ENCODE measurements around the gene NECAP2. TPM values are rescaled to one million over a fixed set of nuclear protein-coding genes. Genes with fewer than 3 reads are reported as not detected.
A peak's percentile ranks its signal among the peaks of the same experiment; 100 is the strongest.
"Not testable (repeated sequence)": the region's sequence is repeated elsewhere in the genome, so short reads cannot be mapped to it uniquely, and the experiment has no call there.

NECAP2 gene
- total and polyA plus RNA-seq, 5 donors from 2014 or later: 147 to 323 (median 300) TPM

DNA sequence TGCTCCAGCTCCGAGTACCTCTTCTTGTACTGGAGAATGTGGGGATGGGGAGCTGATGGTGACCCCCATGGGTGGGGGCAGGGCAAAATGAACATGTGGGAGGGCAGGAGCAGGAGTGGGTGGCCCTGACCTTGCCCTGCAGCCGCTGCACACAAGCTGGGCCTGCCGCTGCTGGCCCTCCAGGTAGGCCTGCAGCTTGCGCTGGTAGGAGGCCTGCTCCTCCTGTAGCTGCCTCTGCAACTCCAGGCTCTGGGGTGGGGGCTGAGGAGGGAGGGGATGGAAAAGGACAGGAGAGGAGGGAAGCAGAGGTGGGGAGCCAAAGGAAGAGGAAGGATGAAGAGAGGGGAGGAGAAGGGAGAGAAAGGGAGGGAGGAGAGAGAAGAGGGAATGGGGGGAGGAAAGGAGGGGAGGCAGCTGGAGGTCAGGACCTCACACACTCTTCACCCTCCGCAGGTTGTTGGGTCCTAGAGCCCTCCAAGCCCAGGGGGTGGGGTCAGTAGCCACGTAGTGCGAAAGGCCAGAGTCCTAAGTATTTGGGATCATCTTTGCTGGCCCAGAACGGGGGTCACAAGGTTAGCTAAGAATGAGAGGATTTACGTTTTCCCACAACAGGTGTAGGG, 50.6 kb downstream of the NECAP2 start:
- H3K27me3 Mint-ChIP-seq: no peaks in the 10 kb centered on the region
- H3K9me3 Mint-ChIP-seq: no peaks in the 10 kb centered on the region
- no peak for ATAC-seq (ENCODE audit: low read depth in 2 of 2)
- H3K36me3 Mint-ChIP-seq: no peaks in the 10 kb centered on the region
- H3K4me3 ChIP-seq (ENCODE audit: low read depth, low read length): no peak overlapping the region
- DNase-seq: no peak
- no peaks in the 10 kb centered on the region for H3K9me3 ChIP-seq (ENCODE audit: control insufficient read depth in 2 of 2, low read length in 2 of 2)
- no peaks in the 10 kb centered on the region for H3K4me1 ChIP-seq (ENCODE audit: control insufficient read depth, insufficient read depth, low read length, poor library complexity, severe bottlenecking)
- H3K4me1 Mint-ChIP-seq: peaks cover 0 to 10% (median 3%) of the 10 kb centered on the region in 4 donors
- no peaks in the 10 kb centered on the region for H3K36me3 ChIP-seq (ENCODE audit: control insufficient read depth, insufficient read depth, low read length)
- no peak overlapping the region for H3K4me3 Mint-ChIP-seq
- no peak overlapping the region for H3K27ac Mint-ChIP-seq
- no peaks in the 10 kb centered on the region for H3K27me3 ChIP-seq (ENCODE audit: control insufficient read depth, insufficient read depth, low read length)
- no peak overlapping the region for H3K27ac ChIP-seq (ENCODE audit: insufficient read depth, low read length, poor library complexity, severe bottlenecking)

DNA sequence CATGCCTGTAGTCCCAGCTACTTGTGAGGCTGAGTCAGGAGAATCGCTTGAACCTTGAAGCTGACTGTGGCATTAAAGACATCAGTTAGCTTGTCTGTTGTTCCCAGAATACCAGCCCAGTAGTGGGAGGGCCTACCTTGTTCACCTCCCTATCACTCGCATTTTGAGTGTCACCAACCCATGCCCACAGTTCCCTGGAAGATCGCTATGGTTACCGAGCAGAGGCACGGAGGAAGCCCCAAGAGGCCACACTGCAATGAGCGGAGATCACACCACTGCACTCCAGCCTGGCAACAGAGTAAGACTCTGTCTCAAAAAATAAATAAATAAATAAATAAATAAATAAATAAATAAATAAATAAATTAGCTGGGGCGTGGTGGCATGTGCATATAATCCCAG, 52.4 kb downstream of the NECAP2 start:
- not testable (repeated sequence) for H3K27me3 Mint-ChIP-seq; H3K36me3 ChIP-seq (ENCODE audit: control insufficient read depth, insufficient read depth, low read length); H3K27ac ChIP-seq (ENCODE audit: insufficient read depth, low read length, poor library complexity, severe bottlenecking); H3K9me3 ChIP-seq (ENCODE audit: control insufficient read depth in 2 of 2, low read length in 2 of 2); H3K9me3 Mint-ChIP-seq; H3K4me3 ChIP-seq (ENCODE audit: low read depth, low read length); H3K27ac Mint-ChIP-seq; ATAC-seq (ENCODE audit: low read depth in 2 of 2); H3K36me3 Mint-ChIP-seq; H3K4me1 ChIP-seq (ENCODE audit: control insufficient read depth, insufficient read depth, low read length, poor library complexity, severe bottlenecking); H3K27me3 ChIP-seq (ENCODE audit: control insufficient read depth, insufficient read depth, low read length)
- DNase-seq: peak in 1 of 3 donors; percentile 35
- peak overlapping the region in 1 of 4 donors; percentile 13 for H3K4me3 Mint-ChIP-seq
- H3K4me1 Mint-ChIP-seq: peaks cover 0 to 24% (median 11%) of the 10 kb centered on the region in 4 donors

DNA sequence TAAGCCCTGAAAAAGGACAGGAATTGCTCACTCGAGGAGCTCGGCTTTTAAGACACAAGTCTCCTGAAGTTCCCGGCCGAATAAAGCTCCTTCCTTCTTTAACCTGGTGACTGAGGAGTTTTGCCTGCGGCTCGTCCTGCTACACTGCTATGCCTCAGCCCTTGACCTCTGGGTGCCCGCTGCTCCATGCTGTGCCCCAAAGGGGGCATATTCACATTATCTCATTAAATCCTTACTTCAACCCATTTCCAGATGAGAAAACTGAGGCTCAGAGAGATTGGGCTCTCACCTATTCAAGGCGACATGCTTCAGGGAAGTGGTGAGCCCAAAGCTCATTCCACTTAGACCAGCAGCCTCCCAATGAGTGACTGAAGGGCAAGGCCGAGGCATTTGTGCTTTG, 53.2 kb downstream of the NECAP2 start:
- not testable (repeated sequence) for H3K4me3 Mint-ChIP-seq; DNase-seq; H3K36me3 ChIP-seq (ENCODE audit: control insufficient read depth, insufficient read depth, low read length); H3K27me3 Mint-ChIP-seq; H3K4me3 ChIP-seq (ENCODE audit: low read depth, low read length); H3K27ac ChIP-seq (ENCODE audit: insufficient read depth, low read length, poor library complexity, severe bottlenecking); H3K4me1 ChIP-seq (ENCODE audit: control insufficient read depth, insufficient read depth, low read length, poor library complexity, severe bottlenecking); ATAC-seq (ENCODE audit: low read depth in 2 of 2); H3K9me3 Mint-ChIP-seq; H3K36me3 Mint-ChIP-seq; H3K9me3 ChIP-seq (ENCODE audit: control insufficient read depth in 2 of 2, low read length in 2 of 2); H3K27me3 ChIP-seq (ENCODE audit: control insufficient read depth, insufficient read depth, low read length)
- Mint-ChIP-seq H3K4me1 (peaks cover 0 to 30% (median 11%) of the 10 kb centered on the region in 4 donors), H3K27ac (peak overlapping the region in 1 of 3 donors; percentile 15)

DNA sequence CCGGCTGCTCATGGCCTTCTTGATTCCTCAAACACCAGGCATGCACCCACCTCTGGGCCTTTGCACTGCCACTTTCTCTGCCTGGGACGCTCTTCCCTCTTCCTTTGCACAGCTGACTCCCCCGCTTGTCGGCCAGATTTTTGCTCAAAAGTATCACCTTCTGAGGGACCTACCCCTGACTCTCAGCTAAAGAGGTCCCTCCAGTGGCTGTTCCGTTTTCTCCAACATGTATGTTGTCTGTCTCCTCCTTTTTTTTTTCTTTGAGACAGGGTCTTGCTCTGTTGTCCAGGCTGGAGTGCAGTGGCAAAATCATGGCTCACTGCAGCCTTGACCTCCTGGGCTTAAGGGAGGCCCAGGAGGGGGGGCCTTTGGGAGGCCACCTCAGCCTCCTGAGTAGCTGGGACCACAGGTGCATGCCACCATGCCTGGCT, 57.0 kb downstream of the NECAP2 start:
- not testable (repeated sequence) for H3K36me3 ChIP-seq (ENCODE audit: control insufficient read depth, insufficient read depth, low read length); H3K9me3 ChIP-seq (ENCODE audit: control insufficient read depth in 2 of 2, low read length in 2 of 2); H3K27ac ChIP-seq (ENCODE audit: insufficient read depth, low read length, poor library complexity, severe bottlenecking); H3K27me3 Mint-ChIP-seq; ATAC-seq (ENCODE audit: low read depth in 2 of 2); H3K4me3 ChIP-seq (ENCODE audit: low read depth, low read length); H3K9me3 Mint-ChIP-seq; H3K36me3 Mint-ChIP-seq; H3K27me3 ChIP-seq (ENCODE audit: control insufficient read depth, insufficient read depth, low read length)
- Mint-ChIP-seq H3K4me1 (peaks cover 0 to 38% (median 11%) of the 10 kb centered on the region in 4 donors), H3K4me3 (peak overlapping the region; percentile 88 to 98 (median 90)), H3K27ac (peak overlapping the region in 2 of 3 donors; percentile 68 to 81)
- DNase-seq: peak in 1 of 3 donors; percentile 27
- peaks cover 16% of the 10 kb centered on the region for H3K4me1 ChIP-seq (ENCODE audit: control insufficient read depth, insufficient read depth, low read length, poor library complexity, severe bottlenecking)

DNA sequence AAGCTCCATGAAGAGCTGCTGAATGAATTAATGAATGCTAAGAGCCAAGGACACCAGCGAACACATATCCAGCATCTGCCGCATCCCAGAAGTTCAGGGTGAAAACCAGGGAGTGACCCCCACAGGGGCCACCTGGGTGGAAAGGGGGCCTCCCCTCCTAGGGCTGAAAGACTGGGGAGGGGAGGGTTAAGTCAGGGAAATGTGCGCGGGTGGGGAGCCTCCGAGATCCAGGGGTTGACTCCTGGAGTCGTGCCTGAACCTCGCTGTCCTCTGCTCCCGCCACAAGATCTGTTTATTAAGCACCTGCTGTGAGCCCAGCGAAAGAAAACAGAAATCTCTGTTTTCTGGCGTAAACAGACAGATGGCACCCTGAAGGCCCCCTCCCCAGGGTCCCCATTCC, 57.5 kb downstream of the NECAP2 start:
- H3K27me3 Mint-ChIP-seq; H3K9me3 ChIP-seq (ENCODE audit: control insufficient read depth in 2 of 2, low read length in 2 of 2); H3K36me3 Mint-ChIP-seq; H3K9me3 Mint-ChIP-seq; H3K36me3 ChIP-seq (ENCODE audit: control insufficient read depth, insufficient read depth, low read length); ATAC-seq (ENCODE audit: low read depth in 2 of 2); H3K27me3 ChIP-seq (ENCODE audit: control insufficient read depth, insufficient read depth, low read length); H3K4me3 ChIP-seq (ENCODE audit: low read depth, low read length); H3K27ac ChIP-seq (ENCODE audit: insufficient read depth, low read length, poor library complexity, severe bottlenecking); DNase-seq: not testable (repeated sequence)
- Mint-ChIP-seq H3K27ac (peak overlapping the region; percentile 68 to 81 (median 69)), H3K4me3 (peak overlapping the region; percentile 88 to 98 (median 90)), H3K4me1 (peaks cover 0 to 36% (median 8%) of the 10 kb centered on the region in 4 donors)
- peaks cover 16% of the 10 kb centered on the region for H3K4me1 ChIP-seq (ENCODE audit: control insufficient read depth, insufficient read depth, low read length, poor library complexity, severe bottlenecking)

DNA sequence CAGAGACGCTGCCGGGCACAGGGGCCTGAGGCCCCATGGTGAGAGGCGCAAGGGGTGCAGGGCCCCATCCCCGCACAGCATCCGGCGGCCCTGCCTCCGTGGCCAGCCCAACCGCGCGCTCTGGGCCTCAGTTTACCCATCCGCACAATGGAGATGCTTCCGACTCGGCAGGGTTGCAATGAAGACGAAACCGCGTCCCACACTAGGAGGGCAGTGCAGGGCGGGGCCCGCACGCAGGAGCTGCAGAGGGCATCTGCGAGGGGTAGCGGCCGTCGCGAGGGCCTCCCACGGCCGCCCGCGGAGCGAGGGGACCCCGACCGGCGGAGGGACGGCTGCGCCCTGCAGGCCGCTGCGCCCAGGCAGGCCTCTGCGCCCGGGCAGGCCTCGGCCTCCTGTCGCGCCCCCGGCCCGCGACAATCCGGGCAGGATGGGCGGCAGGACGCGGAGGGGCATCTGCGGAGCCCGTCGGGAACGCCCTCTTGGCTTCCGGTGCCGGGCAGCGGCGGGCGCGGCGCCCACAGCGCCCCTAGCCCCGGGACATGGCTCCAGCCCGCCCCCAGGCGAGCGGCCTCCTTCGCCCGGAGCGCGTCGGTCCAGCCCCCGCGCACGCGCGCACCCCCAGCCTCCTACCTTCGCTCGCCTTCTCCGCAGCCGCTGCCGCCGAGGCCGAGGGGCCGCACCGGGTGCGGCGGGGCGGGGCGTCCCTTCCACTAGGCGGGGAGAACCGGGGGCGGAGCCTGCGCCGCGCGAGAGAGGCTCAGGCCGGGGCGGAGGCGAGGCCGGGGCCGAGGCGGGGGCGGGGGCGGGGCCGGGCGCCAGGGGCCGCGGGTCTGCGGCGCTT, 58.3 kb downstream of the NECAP2 start:
- DNase-seq: peak; percentile 76 to 82 (median 80)
- no peaks in the 10 kb centered on the region for H3K36me3 ChIP-seq (ENCODE audit: control insufficient read depth, insufficient read depth, low read length)
- peak; percentile 86 to 91 for ATAC-seq (ENCODE audit: low read depth in 2 of 2)
- peaks cover 0 to 34% (median 8%) of the 10 kb centered on the region in 4 donors for H3K4me1 Mint-ChIP-seq
- H3K4me3 ChIP-seq (ENCODE audit: low read depth, low read length): no peak overlapping the region
- H3K27ac Mint-ChIP-seq: peak overlapping the region in 1 of 3 donors; percentile 81
- H3K4me1 ChIP-seq (ENCODE audit: control insufficient read depth, insufficient read depth, low read length, poor library complexity, severe bottlenecking): peaks cover 16% of the 10 kb centered on the region
- H3K9me3 ChIP-seq (ENCODE audit: control insufficient read depth in 2 of 2, low read length in 2 of 2): no peaks in the 10 kb centered on the region
- peak overlapping the region; percentile 88 to 98 (median 92) for H3K4me3 Mint-ChIP-seq
- no peaks in the 10 kb centered on the region for H3K27me3 ChIP-seq (ENCODE audit: control insufficient read depth, insufficient read depth, low read length)
- H3K27ac ChIP-seq (ENCODE audit: insufficient read depth, low read length, poor library complexity, severe bottlenecking): peak overlapping the region; percentile 23
- H3K36me3 Mint-ChIP-seq: no peaks in the 10 kb centered on the region
- peaks cover 6% of the 10 kb centered on the region for H3K27me3 Mint-ChIP-seq
- H3K9me3 Mint-ChIP-seq: peaks cover 0 to 2% (median 0%) of the 10 kb centered on the region in 7 donors

DNA sequence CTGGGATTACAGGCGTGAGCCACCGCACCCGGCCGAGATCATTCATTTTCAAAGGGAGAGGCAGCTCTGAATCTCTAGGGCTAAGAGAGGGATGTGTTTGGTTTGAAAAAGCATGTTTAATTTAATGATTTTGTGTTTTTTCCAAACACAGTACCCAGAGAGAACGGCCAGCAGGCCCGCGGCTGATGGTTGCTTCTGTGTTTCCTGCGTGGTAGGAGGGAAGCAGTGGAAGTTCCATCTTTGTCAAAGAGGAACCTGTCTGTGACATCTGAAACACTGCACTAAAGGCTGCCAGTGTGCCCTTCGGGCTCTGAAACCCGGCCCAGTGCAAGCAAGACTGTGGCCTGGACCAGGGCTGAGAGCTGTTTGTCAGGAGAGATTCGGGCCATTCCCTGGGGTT, 59.9 kb downstream of the NECAP2 start:
- not testable (repeated sequence) for H3K27me3 ChIP-seq (ENCODE audit: control insufficient read depth, insufficient read depth, low read length); ATAC-seq (ENCODE audit: low read depth in 2 of 2); H3K9me3 ChIP-seq (ENCODE audit: control insufficient read depth in 2 of 2, low read length in 2 of 2); H3K27ac ChIP-seq (ENCODE audit: insufficient read depth, low read length, poor library complexity, severe bottlenecking); DNase-seq; H3K36me3 Mint-ChIP-seq; H3K4me3 ChIP-seq (ENCODE audit: low read depth, low read length); H3K27me3 Mint-ChIP-seq; H3K27ac Mint-ChIP-seq; H3K36me3 ChIP-seq (ENCODE audit: control insufficient read depth, insufficient read depth, low read length); H3K9me3 Mint-ChIP-seq
- Mint-ChIP-seq H3K4me1 (peaks cover 0 to 28% (median 8%) of the 10 kb centered on the region in 4 donors), H3K4me3 (peak overlapping the region; percentile 71 to 98 (median 91))
- H3K4me1 ChIP-seq (ENCODE audit: control insufficient read depth, insufficient read depth, low read length, poor library complexity, severe bottlenecking): peaks cover 16% of the 10 kb centered on the region
